HepG2 (cell line): ENCODE measurements around the gene CHAF1A. TPM values are rescaled to one million over a fixed set of nuclear protein-coding genes. Genes with fewer than 3 reads are reported as not detected.

Experiments used
- CBX5 ChIP-seq: sonication (generic); formaldehyde crosslinking; IDR thresholded peaks from 2 replicates; pipeline ENCODE4 v1.4.0; 2020; ENCODE audit warnings: missing genetic modification reagents, borderline replicate concordance
- ETS1 ChIP-seq: sonication (generic); formaldehyde crosslinking; IDR thresholded peaks from 2 replicates; pipeline ENCODE4 v1.4.0; 2020; ENCODE audit warnings: missing genetic modification reagents
- GABPA ChIP-seq, 2 experiments: IDR thresholded peaks; 2 replicates each; pipeline ENCODE4 v1.6.1; 2011 to 2016; ENCODE audit warnings: low read depth in 2 of 2, low read length in 1 of 2, missing biosample characterization in 1 of 2, missing genetic modification characterization in 1 of 2
- MATR3 ChIP-seq: sonication (generic); formaldehyde crosslinking; IDR thresholded peaks from 2 replicates; pipeline ENCODE4 v1.4.0; 2020; ENCODE audit warnings: missing genetic modification reagents
- NFE2L2 ChIP-seq: fragments of 150-350 bp; IDR thresholded peaks from 2 replicates; pipeline ENCODE4 v1.6.1; 2014; ENCODE audit warnings: low read length
- NKX3-1 ChIP-seq: sonication (generic); formaldehyde crosslinking; IDR thresholded peaks from 2 replicates; pipeline ENCODE4 v1.5.0; 2020; ENCODE audit warnings: missing genetic modification reagents
- PAWR ChIP-seq: sonication (generic); formaldehyde crosslinking; IDR thresholded peaks from 2 replicates; pipeline ENCODE4 v1.4.0; 2020; ENCODE audit warnings: missing genetic modification reagents, mild to moderate bottlenecking, borderline replicate concordance
- PAX8 ChIP-seq: sonication (generic); formaldehyde crosslinking; IDR thresholded peaks from 2 replicates; pipeline ENCODE4 v1.8.0; 2022; ENCODE audit warnings: mild to moderate bottlenecking, missing genetic modification reagents, borderline replicate concordance
- PTBP1 ChIP-seq: fragments of 200-400 bp; formaldehyde crosslinking; IDR thresholded peaks from 2 replicates; pipeline ENCODE4 v1.6.1; 2018; ENCODE audit warnings: low read length, low read depth; ENCODE audit not compliant: poor library complexity, severe bottlenecking
- RERE ChIP-seq: IDR thresholded peaks from 2 replicates; pipeline ENCODE4 v1.6.1; 2016; ENCODE audit warnings: low read depth, missing genetic modification reagents, missing compliant biosample characterization
- RORA ChIP-seq: sonication (generic); formaldehyde crosslinking; IDR thresholded peaks from 2 replicates; pipeline ENCODE4 v1.5.0; 2020; ENCODE audit warnings: mild to moderate bottlenecking, missing genetic modification reagents, moderate library complexity
- SKIL ChIP-seq: sonication (generic); formaldehyde crosslinking; IDR thresholded peaks from 2 replicates; pipeline ENCODE4 v1.8.0; 2022; ENCODE audit warnings: missing genetic modification reagents, mild to moderate bottlenecking, moderate library complexity, borderline replicate concordance
- TP53 ChIP-seq: sonication (generic); formaldehyde crosslinking; conservative IDR thresholded peaks from 2 replicates; pipeline ENCODE4 v1.4.0; 2020; ENCODE audit warnings: missing genetic modification reagents
- ZFP36 ChIP-seq: fragments of 150-350 bp; IDR thresholded peaks from 2 replicates; pipeline ENCODE4 v1.6.1; 2018; ENCODE audit warnings: borderline replicate concordance, low read length, low read depth; ENCODE audit not compliant: partially characterized antibody
- ZMYM3 ChIP-seq: sonication (generic); formaldehyde crosslinking; IDR thresholded peaks from 2 replicates; pipeline ENCODE4 v1.5.1; 2020; ENCODE audit warnings: mild to moderate bottlenecking, missing genetic modification reagents
- ZNF616 ChIP-seq: sonication (generic); formaldehyde crosslinking; IDR thresholded peaks from 2 replicates; pipeline ENCODE4 v1.5.0; 2020; ENCODE audit warnings: low read depth, mild to moderate bottlenecking, missing genetic modification reagents
- ZNF710 ChIP-seq: sonication (generic); formaldehyde crosslinking; IDR thresholded peaks from 2 replicates; pipeline ENCODE4 v1.5.0; 2020; ENCODE audit warnings: mild to moderate bottlenecking, missing genetic modification reagents, borderline replicate concordance
- ZSCAN30 ChIP-seq: sonication (generic); formaldehyde crosslinking; IDR thresholded peaks from 2 replicates; pipeline ENCODE4 v1.5.0; 2020; ENCODE audit warnings: mild to moderate bottlenecking, missing genetic modification reagents
- polyA plus RNA-seq, 8 experiments: library from polyadenylated mRNA; depleted of rRNA in 3 of 8; stranded (reverse) in 7 of 8; unstranded in 1 of 8; fragments of >200 nt; fragmentation: Illumina TruSeq in 4 of 8; extraction: Trizol in 4 of 8; gene quantifications; 2 replicates each; pipeline versions ENCODE4 v1.2.1 to v1.2.3, GENCODE V29; 2011 to 2016; ENCODE audit warnings: low read depth in 4 of 8, missing spikeins in 1 of 8, mixed read lengths in 1 of 8; ENCODE audit not compliant: insufficient read depth in 1 of 8
- total RNA-seq, 5 experiments: library from RNA; depleted of rRNA; stranded (reverse); fragments of >200 nt; fragmentation: Illumina TruSeq; extraction: Trizol; gene quantifications; 2 replicates each; pipeline ENCODE4 v1.2.3, GENCODE V29; 2016; ENCODE audit warnings: low read depth in 1 of 5

CHAF1A gene
- total and polyA plus RNA-seq, 2 of the 13 experiments (the other 11 are each of a cell fraction or from before 2014, with no cell fraction given), result 11.0 to 34.8 TPM

GRCh38 chr19:4400135-4400936, 2.1 kb upstream of the CHAF1A start, which contains the start of gene SH3GL1 (continued):
- TF ChIP-seq ZNF616 (CRISPR knock-in tag), result no peak
- TF ChIP-seq ZNF710 (CRISPR knock-in tag), result no peak
- no peak for TF ChIP-seq MATR3
- TF ChIP-seq TP53 (CRISPR knock-in tag), result no peak
- no peak for TF ChIP-seq RORA (CRISPR knock-in tag)
- TF ChIP-seq ZMYM3 (CRISPR knock-in tag), result peak; percentile 52; the same call in 1 of the 2 replicates
- no peak for TF ChIP-seq NKX3-1 (CRISPR knock-in tag)
- TF ChIP-seq ETS1 (CRISPR knock-in tag), result no peak
- peak; percentile 41; the same call in 1 of the 2 replicates for TF ChIP-seq RERE (CRISPR knock-in tag)
- no peak for TF ChIP-seq ZFP36
- peak; percentile 65 for TF ChIP-seq GABPA (IDR thresholded peaks at IDR 0.05; ENCODE audit: low read depth, low read length)
- TF ChIP-seq GABPA (CRISPR knock-in tag; IDR thresholded peaks at IDR 0.05; ENCODE audit: low read depth), result peak; percentile 74
- TF ChIP-seq PAWR, result no peak
- TF ChIP-seq ZSCAN30 (CRISPR knock-in tag), result 0 out of 2 replicates have a peak, but pooled peaks have one; percentile 33
- TF ChIP-seq SKIL, result peak; percentile 30; the same call in 1 of the 2 replicates
- no peak for TF ChIP-seq NFE2L2
- no peak for TF ChIP-seq PAX8 (CRISPR knock-in tag)
- TF ChIP-seq PTBP1, result no peak
- TF ChIP-seq CBX5 (CRISPR knock-in tag), result peak; percentile 96
